Measurements from ENCODE around the gene OGA.

OGA gene

GRCh38 chr10:101834341-101834740 is 16.1 kb upstream of the OGA start:
- DNase-seq: no peak

- no peak for DNase-seq
Measured at GRCh38 chr10:101833466-101833865, 15.2 kb upstream of the OGA start.

- no peak for DNase-seq
Measured at GRCh38 chr10:101832325-101832771, 14.1 kb upstream of the OGA start.

GRCh38 chr10:101831169-101831811 is 13.0 kb upstream of the OGA start:
- DNase-seq: no peak

- DNase-seq: peak; percentile 71
Measured at GRCh38 chr10:101830322-101831168, 12.3 kb upstream of the OGA start.

GRCh38 chr10:101829561-101830315 is 11.5 kb upstream of the OGA start:
- DNase-seq: peak; percentile 26

- no peak for DNase-seq
Measured at GRCh38 chr10:101828766-101829551, 10.7 kb upstream of the OGA start.

GRCh38 chr10:101827919-101828600 is 9.8 kb upstream of the OGA start:
- DNase-seq: no peak

- DNase-seq: no peak
Measured at GRCh38 chr10:101826852-101827434, 8.7 kb upstream of the OGA start.

GRCh38 chr10:101824736-101825135 is 6.5 kb upstream of the OGA start:
- no peak for DNase-seq

GRCh38 chr10:101818872-101819633 is 809 bp upstream of the OGA start:
- DNase-seq: no peak

GRCh38 chr10:101817337-101818118 is 716 bp downstream of the OGA start:
- DNase-seq: peak; percentile 4

GRCh38 chr10:101816913-101817336 is 1.3 kb downstream of the OGA start:
- DNase-seq: no peak

- DNase-seq: no peak
Measured at GRCh38 chr10:101816376-101816775, 1.9 kb downstream of the OGA start.

- DNase-seq: no peak
Measured at GRCh38 chr10:101814466-101815071, 3.7 kb downstream of the OGA start.

- DNase-seq: no peak
Measured at GRCh38 chr10:101812606-101813005, 5.6 kb downstream of the OGA start.

- DNase-seq: no peak
Measured at GRCh38 chr10:101807158-101807557, 11.1 kb downstream of the OGA start.

GRCh38 chr10:101803511-101803910 is 14.7 kb downstream of the OGA start:
- DNase-seq: no peak

GRCh38 chr10:101797403-101798059 is 20.7 kb downstream of the OGA start:
- no peak for DNase-seq
